Activated CD4-positive, alpha-beta memory T cell treated with anti-CD3 and anti-CD28 coated beads, Interleukin-2, amount 10 ng/mL, durations not matched to agents 7 days and 5 days (primary cell): ENCODE results near the gene BBS12. TPM values are rescaled to one million over a fixed set of nuclear protein-coding genes. Genes with fewer than 3 reads are reported as not detected.

Experiments
- CTCF ChIA-PET: fragments of 350-600 bp; sonication (Branson Sonifier 250); formaldehyde crosslinking; loops from one replicate; lab custom pipeline; 2021; ENCODE audit warnings: antibody characterized with exemption, inconsistent platforms; lab: Charles Lee
- POLR2A ChIA-PET: fragments of 350-600 bp; sonication (Branson Sonifier 250); formaldehyde crosslinking; loops from one replicate; lab custom pipeline; 2021; ENCODE audit warnings: antibody characterized with exemption; lab: Charles Lee
- DNase-seq: peaks from one replicate; pipeline ENCODE4 v3.0.0-alpha.2; 2020
- H3K27ac Mint-ChIP-seq: one replicate; pipeline ENCODE4 v1.8.0; 2021; ENCODE audit warnings: mild to moderate bottlenecking, mixed read lengths
- H3K27me3 Mint-ChIP-seq: one replicate; pipeline ENCODE4 v1.8.0; 2021; ENCODE audit warnings: mixed read lengths
- H3K36me3 Mint-ChIP-seq: one replicate; pipeline ENCODE4 v1.8.0; 2021; ENCODE audit warnings: low read depth, mixed read lengths
- H3K4me1 Mint-ChIP-seq: one replicate; pipeline ENCODE4 v1.8.0; 2021; ENCODE audit warnings: mixed read lengths
- H3K4me3 Mint-ChIP-seq: one replicate; pipeline ENCODE4 v1.8.0; 2021; ENCODE audit warnings: mild to moderate bottlenecking, mixed read lengths
- H3K9me3 Mint-ChIP-seq: one replicate; pipeline ENCODE4 v1.8.0; 2021; ENCODE audit warnings: mixed read lengths
- total RNA-seq, 2 experiments: library from RNA; stranded (reverse); gene quantifications; one replicate each; pipeline ENCODE4 v1.2.3, GENCODE V29; 2021

The BBS12 gene
- total RNA-seq, 2 experiments from 2014 or later: 3.7 to 5.0 TPM

DNA sequence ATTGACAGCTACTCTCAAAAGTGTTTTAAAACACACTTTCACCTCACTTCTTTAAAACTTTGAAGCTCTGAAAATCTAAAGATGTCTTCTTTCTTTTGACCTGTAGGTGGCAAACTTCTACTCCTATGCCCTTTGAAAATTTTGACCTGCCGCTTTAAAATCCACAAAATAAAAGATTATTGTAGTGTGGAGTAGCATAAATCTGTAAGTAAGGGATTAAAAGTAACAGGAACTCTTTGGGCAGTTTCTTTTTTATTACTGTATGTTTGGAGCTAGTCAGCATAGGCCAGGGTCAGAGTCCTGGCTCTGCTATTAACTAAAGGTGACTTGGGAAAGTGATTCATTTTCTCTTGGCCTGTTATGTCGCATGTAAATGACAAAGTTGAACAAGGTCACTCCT, 25.5 kb downstream of the BBS12 start:
- no peak for DNase-seq
- no peaks in the 10 kb centered on the region for H3K9me3 Mint-ChIP-seq
- ChIA-PET CTCF (interaction anchor here (0.7 to 3.4 kb wide), 23 partner anchors 8 to 173 kb away, joined by 3 to 33 read pairs (median 6); partner anchors contain the start of genes BBS12 and NUDT6), POLR2A (interaction anchor here (1.0 to 1.5 kb wide), 3 partner anchors 25 to 164 kb away, joined by 4 read pairs; partner anchors contain the start of genes BBS12 and NUDT6)
- peaks cover 27% of the 10 kb centered on the region for H3K27me3 Mint-ChIP-seq
- H3K4me1 Mint-ChIP-seq: peaks cover 27% of the 10 kb centered on the region
- H3K4me3 Mint-ChIP-seq: no peak overlapping the region
- H3K27ac Mint-ChIP-seq: no peak overlapping the region
- H3K36me3 Mint-ChIP-seq: no peaks in the 10 kb centered on the region

- Mint-ChIP-seq H3K4me1 (peaks cover 40% of the 10 kb centered on the region), H3K27ac (no peak overlapping the region)
These were observed 27.3 kb downstream of the BBS12 start for GRCh38 chr4:122759639-122760310.

GRCh38 chr4:122762520-122762919, 30.0 kb downstream of the BBS12 start:
- Mint-ChIP-seq H3K9me3 (no peaks in the 10 kb centered on the region), H3K27me3 (peaks cover 2% of the 10 kb centered on the region), H3K27ac (peak overlapping the region; percentile 26), H3K4me3 (no peak overlapping the region), H3K4me1 (peaks cover 43% of the 10 kb centered on the region), H3K36me3 (no peaks in the 10 kb centered on the region)
- ChIA-PET POLR2A (no interaction called here), CTCF (no interaction called here)
- peak; percentile 29 for DNase-seq

More at GRCh38 chr4:122759639-122760310, 27.3 kb downstream of the BBS12 start:
- no peak for DNase-seq
- no peaks in the 10 kb centered on the region for H3K36me3 Mint-ChIP-seq
- ChIA-PET POLR2A (no interaction called here), CTCF (interaction anchor here (3.4 kb wide), 1 partner anchor 154 kb away, joined by 33 read pairs; no protein-coding TSS in a partner anchor)
- H3K9me3 Mint-ChIP-seq: no peaks in the 10 kb centered on the region
- H3K27me3 Mint-ChIP-seq: peaks cover 13% of the 10 kb centered on the region
- no peak overlapping the region for H3K4me3 Mint-ChIP-seq

DNA sequence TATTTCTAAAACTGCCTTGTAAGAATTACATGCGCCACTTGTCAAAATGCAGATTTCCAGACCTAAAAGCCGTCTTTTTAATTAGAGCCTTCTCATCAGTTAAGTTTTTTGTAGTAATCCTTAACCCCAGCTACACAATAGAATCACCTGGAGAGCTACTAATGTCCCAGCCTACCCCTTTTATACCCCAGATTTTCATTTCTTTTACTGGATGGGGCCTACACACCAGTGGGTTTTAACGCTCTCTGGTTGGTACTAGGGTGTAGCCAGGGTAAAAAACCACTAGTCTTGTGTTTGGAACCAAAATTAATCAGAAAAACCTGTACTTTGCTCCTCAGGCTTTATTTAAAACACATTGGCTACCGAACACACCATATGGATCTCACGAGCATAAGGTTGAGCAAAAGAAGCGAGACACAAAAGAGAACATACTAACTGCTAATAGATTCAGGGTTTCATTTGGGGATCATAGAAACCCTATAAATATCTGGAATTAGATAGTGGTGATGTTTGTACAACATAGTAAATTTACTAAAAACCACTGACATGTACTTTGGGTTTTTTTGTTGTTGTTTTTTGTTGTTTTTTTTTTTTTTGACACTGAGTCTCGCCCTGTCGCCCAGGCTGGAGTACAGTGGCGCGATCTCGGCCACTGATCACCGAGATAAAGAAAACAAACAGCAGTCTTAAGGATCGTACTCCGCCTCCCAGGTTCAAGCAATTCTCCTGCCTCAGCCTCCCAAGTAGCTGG, 30.6 kb downstream of the BBS12 start:
- Mint-ChIP-seq H3K27me3 (no peaks in the 10 kb centered on the region), H3K9me3 (no peaks in the 10 kb centered on the region), H3K4me1 (peaks cover 37% of the 10 kb centered on the region), H3K36me3 (no peaks in the 10 kb centered on the region), H3K4me3 (no peak overlapping the region), H3K27ac (peak overlapping the region; percentile 26)
- no peak for DNase-seq
- POLR2A ChIA-PET: no interaction called here
- CTCF ChIA-PET: no interaction called here

DNA sequence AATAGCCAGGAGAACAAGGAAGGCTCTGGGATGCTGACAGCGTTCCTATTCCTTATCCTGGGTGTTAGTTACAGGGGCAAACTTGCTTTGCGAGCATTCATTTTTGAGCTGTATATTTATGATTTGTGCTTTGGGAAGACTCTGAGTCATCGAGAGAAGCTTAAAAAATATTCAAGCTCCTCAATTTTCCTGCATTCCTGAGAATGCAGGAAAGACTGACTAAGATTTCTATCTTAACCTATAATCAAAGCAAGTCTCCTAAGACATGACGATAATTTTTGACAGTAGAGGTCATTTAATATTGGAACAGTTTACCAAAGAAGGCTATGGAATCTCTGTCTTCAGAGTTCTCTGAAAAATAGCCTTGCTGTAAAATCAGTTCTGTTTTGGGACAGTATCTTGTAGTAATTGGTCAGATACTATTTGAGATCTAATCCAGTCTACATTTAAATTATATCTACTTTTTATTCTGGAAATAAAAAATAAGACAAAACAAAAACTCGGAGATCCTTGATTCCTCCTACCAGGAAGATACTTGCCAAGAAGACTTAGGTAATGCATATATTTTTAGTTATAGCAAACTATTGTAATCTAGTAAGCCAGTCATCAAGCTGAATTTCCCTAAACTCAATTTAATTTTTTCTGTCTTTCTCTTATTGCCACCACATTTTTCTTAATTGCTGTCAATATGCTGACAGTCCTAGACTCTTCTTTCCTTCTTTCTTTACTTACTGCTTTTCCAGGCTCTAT, 31.7 kb downstream of the BBS12 start:
- no peak overlapping the region for H3K4me3 Mint-ChIP-seq
- H3K36me3 Mint-ChIP-seq: no peaks in the 10 kb centered on the region
- CTCF ChIA-PET: interaction anchor here (1.3 kb wide), 1 partner anchor 32 kb away, joined by 6 read pairs; the partner anchor contains the start of gene BBS12
- peak overlapping the region; percentile 3 for H3K27ac Mint-ChIP-seq
- peaks cover 36% of the 10 kb centered on the region for H3K4me1 Mint-ChIP-seq
- no peak for DNase-seq
- no peaks in the 10 kb centered on the region for H3K9me3 Mint-ChIP-seq
- H3K27me3 Mint-ChIP-seq: no peaks in the 10 kb centered on the region
- POLR2A ChIA-PET: no interaction called here

DNA sequence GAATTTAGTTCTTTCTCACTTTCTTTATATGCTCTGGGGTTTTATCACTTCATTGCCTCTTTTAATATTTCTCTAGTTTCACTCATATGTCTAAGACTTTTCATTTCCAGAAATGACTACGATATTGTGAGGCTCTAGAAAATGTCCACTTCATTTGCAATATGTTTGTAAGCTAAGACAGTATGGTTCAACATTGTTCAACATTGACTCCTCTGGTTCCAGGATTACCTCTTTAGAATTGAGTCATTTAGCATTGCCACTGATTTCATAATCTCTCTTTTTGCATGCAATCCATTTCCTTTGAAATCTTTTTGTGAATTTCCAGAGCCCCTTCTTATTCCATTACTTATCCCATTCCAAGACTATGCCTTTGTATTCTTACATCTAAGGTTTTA, 32.3 kb downstream of the BBS12 start:
- H3K4me3 Mint-ChIP-seq: no peak overlapping the region
- H3K4me1 Mint-ChIP-seq: peaks cover 34% of the 10 kb centered on the region
- no peaks in the 10 kb centered on the region for H3K36me3 Mint-ChIP-seq
- no peaks in the 10 kb centered on the region for H3K27me3 Mint-ChIP-seq
- H3K27ac Mint-ChIP-seq: peak overlapping the region; percentile 3
- ChIA-PET CTCF (interaction anchor here (1.0 to 2.0 kb wide), 4 partner anchors 33 to 187 kb away, joined by 3 to 6 read pairs (median 4); partner anchors contain the start of gene BBS12), POLR2A (interaction anchor here (1.0 to 1.6 kb wide), 2 partner anchors 24 to 157 kb away, joined by 3 to 4 read pairs; partner anchors contain the start of gene NUDT6)
- no peak for DNase-seq
- no peaks in the 10 kb centered on the region for H3K9me3 Mint-ChIP-seq

- H3K4me3 Mint-ChIP-seq: no peak overlapping the region
- H3K9me3 Mint-ChIP-seq: no peaks in the 10 kb centered on the region
- no peak for DNase-seq
- no peak overlapping the region for H3K27ac Mint-ChIP-seq
- no peaks in the 10 kb centered on the region for H3K27me3 Mint-ChIP-seq
- CTCF ChIA-PET: interaction anchor here (1.0 to 2.6 kb wide), 4 partner anchors 8 to 188 kb away, joined by 3 to 14 read pairs (median 4); no protein-coding TSS in a partner anchor
- H3K36me3 Mint-ChIP-seq: no peaks in the 10 kb centered on the region
- H3K4me1 Mint-ChIP-seq: peaks cover 34% of the 10 kb centered on the region
- POLR2A ChIA-PET: interaction anchor here (1.0 to 1.6 kb wide), 2 partner anchors 23 to 156 kb away, joined by 3 to 4 read pairs; partner anchors contain the start of gene NUDT6
These were observed 33.3 kb downstream of the BBS12 start for GRCh38 chr4:122765692-122766352.

- Mint-ChIP-seq H3K36me3 (no peaks in the 10 kb centered on the region), H3K9me3 (no peaks in the 10 kb centered on the region), H3K4me1 (peaks cover 32% of the 10 kb centered on the region), H3K27me3 (no peaks in the 10 kb centered on the region), H3K4me3 (no peak overlapping the region), H3K27ac (no peak overlapping the region)
- DNase-seq: no peak
- ChIA-PET POLR2A (interaction anchor here (1.6 kb wide), 1 partner anchor 156 kb away, joined by 4 read pairs; the partner anchor contains the start of gene NUDT6), CTCF (interaction anchor here (2.0 to 2.6 kb wide), 2 partner anchors 8 to 148 kb away, joined by 6 to 14 read pairs; no protein-coding TSS in a partner anchor)
These were observed 33.8 kb downstream of the BBS12 start for GRCh38 chr4:122766353-122766705.

DNA sequence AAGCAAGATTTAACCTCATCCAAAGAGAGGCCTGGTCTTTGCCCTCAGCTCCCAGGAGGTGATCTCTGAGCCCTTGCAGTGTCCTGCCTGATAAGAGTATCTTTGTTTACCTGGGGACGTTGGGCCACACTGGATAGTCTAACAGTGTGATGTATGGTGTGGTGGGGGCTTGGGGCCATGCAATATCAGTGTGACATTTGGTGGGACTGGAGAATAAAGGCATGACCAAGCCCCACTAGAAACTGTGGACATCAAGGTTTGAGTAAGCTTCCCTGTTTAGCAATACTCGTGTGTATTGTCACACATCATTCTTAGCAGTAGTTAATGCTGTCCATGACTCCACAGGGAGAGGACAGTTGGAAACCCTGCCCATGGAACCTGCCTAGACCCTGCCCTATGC, 34.4 kb downstream of the BBS12 start:
- Mint-ChIP-seq H3K27me3 (no peaks in the 10 kb centered on the region), H3K4me3 (no peak overlapping the region), H3K4me1 (peaks cover 27% of the 10 kb centered on the region), H3K27ac (no peak overlapping the region), H3K9me3 (no peaks in the 10 kb centered on the region), H3K36me3 (no peaks in the 10 kb centered on the region)
- ChIA-PET CTCF (interaction anchor here (2.6 kb wide), 1 partner anchor 9 kb away, joined by 14 read pairs; no protein-coding TSS in a partner anchor), POLR2A (no interaction called here)
- DNase-seq: no peak

- ChIA-PET CTCF (no interaction called here), POLR2A (no interaction called here)
- Mint-ChIP-seq H3K4me3 (no peak overlapping the region), H3K9me3 (no peaks in the 10 kb centered on the region), H3K27me3 (no peaks in the 10 kb centered on the region), H3K4me1 (no peaks in the 10 kb centered on the region), H3K27ac (no peak overlapping the region), H3K36me3 (no peaks in the 10 kb centered on the region)
- no peak for DNase-seq
These were observed 39.2 kb downstream of the BBS12 start for GRCh38 chr4:122771724-122772123.

- no peaks in the 10 kb centered on the region for H3K9me3 Mint-ChIP-seq
- no peaks in the 10 kb centered on the region for H3K4me1 Mint-ChIP-seq
- POLR2A ChIA-PET: no interaction called here
- DNase-seq: no peak
- CTCF ChIA-PET: no interaction called here
- no peaks in the 10 kb centered on the region for H3K36me3 Mint-ChIP-seq
- no peaks in the 10 kb centered on the region for H3K27me3 Mint-ChIP-seq
- H3K27ac Mint-ChIP-seq: no peak overlapping the region
- no peak overlapping the region for H3K4me3 Mint-ChIP-seq
These were observed 39.8 kb downstream of the BBS12 start for GRCh38 chr4:122772311-122772710.

- ChIA-PET POLR2A (no interaction called here), CTCF (interaction anchor here (1.3 kb wide), 1 partner anchor 15 kb away, joined by 3 read pairs; no protein-coding TSS in a partner anchor)
- H3K27me3 Mint-ChIP-seq: no peaks in the 10 kb centered on the region
- no peak for DNase-seq
- no peaks in the 10 kb centered on the region for H3K4me1 Mint-ChIP-seq
- H3K9me3 Mint-ChIP-seq: no peaks in the 10 kb centered on the region
- no peaks in the 10 kb centered on the region for H3K36me3 Mint-ChIP-seq
- no peak overlapping the region for H3K4me3 Mint-ChIP-seq
- H3K27ac Mint-ChIP-seq: no peak overlapping the region
These were observed 40.5 kb downstream of the BBS12 start for GRCh38 chr4:122772986-122773385.
